CD4-positive, alpha-beta memory T cell (primary cell): ENCODE measurements around the gene ZC3H13. TPM values are rescaled to one million over a fixed set of nuclear protein-coding genes. Genes with fewer than 3 reads are reported as not detected.
A peak's percentile ranks its signal among the peaks of the same experiment; 100 is the strongest.

Source experiments
- CTCF ChIA-PET: fragments of 350-600 bp; sonication (Branson Sonifier 250); formaldehyde crosslinking; loops from one replicate; lab custom pipeline; 2021; ENCODE audit warnings: inconsistent platforms; ENCODE audit not compliant: partially characterized antibody; lab: Charles Lee
- POLR2A ChIA-PET: fragments of 350-600 bp; sonication (Branson Sonifier 250); formaldehyde crosslinking; loops from one replicate; lab custom pipeline; 2021; ENCODE audit not compliant: partially characterized antibody; lab: Charles Lee
- DNase-seq, 5 donors: peaks; one replicate each; pipeline versions ENCODE4 v3.0.0 to v3.0.0-alpha.2; 2020 to 2022; ENCODE audit warnings: mixed read lengths in 1 of 5
- H3K27ac ChIP-seq: one replicate; pipeline ENCODE4 v1.7.0; 2013; ENCODE audit warnings: low read depth, low read length
- H3K27me3 ChIP-seq: 2 replicates; pipeline ENCODE4 v1.7.0; 2013; ENCODE audit warnings: mild to moderate bottlenecking, low read length, moderate library complexity; ENCODE audit not compliant: insufficient read depth
- H3K36me3 ChIP-seq: 2 replicates; pipeline ENCODE4 v1.7.0; 2013; ENCODE audit warnings: mild to moderate bottlenecking, low read length, moderate library complexity; ENCODE audit not compliant: insufficient read depth
- H3K4me1 ChIP-seq: 2 replicates; pipeline ENCODE4 v1.7.0; 2013; ENCODE audit warnings: mild to moderate bottlenecking, low read length, moderate library complexity; ENCODE audit not compliant: insufficient read depth
- H3K4me3 ChIP-seq, 2 donors: one replicate each; pipeline ENCODE4 v1.7.0; 2013; ENCODE audit warnings: low read length in 2 of 2, mild to moderate bottlenecking in 1 of 2
- H3K9me3 ChIP-seq, 2 donors: one replicate each; pipeline ENCODE4 v1.7.0; 2013; ENCODE audit warnings: low read length in 2 of 2, control low read depth in 1 of 2; ENCODE audit not compliant: control insufficient read depth in 1 of 2
- H3K27ac Mint-ChIP-seq, 7 donors: one replicate each; pipeline ENCODE4 v1.8.0; 2020 to 2021; ENCODE audit warnings: mixed read lengths in 7 of 7, mild to moderate bottlenecking in 6 of 7, inconsistent platforms in 3 of 7, moderate library complexity in 3 of 7
- H3K27me3 Mint-ChIP-seq, 2 donors: one replicate each; pipeline ENCODE4 v1.8.0; 2020 to 2021; ENCODE audit warnings: mixed read lengths in 2 of 2
- H3K36me3 Mint-ChIP-seq, 2 donors: one replicate each; pipeline ENCODE4 v1.8.0; 2020 to 2021; ENCODE audit warnings: mixed read lengths in 2 of 2, inconsistent platforms in 1 of 2, mild to moderate bottlenecking in 1 of 2
- H3K4me1 Mint-ChIP-seq, 4 donors: one replicate each; pipeline ENCODE4 v1.8.0; 2020 to 2021; ENCODE audit warnings: mixed read lengths in 4 of 4, mild to moderate bottlenecking in 1 of 4
- H3K4me3 Mint-ChIP-seq, 8 donors: one replicate each; pipeline ENCODE4 v1.8.0; 2020 to 2021; ENCODE audit warnings: mixed read lengths in 8 of 8, mild to moderate bottlenecking in 7 of 8, moderate library complexity in 6 of 8, inconsistent platforms in 3 of 8
- H3K9me3 Mint-ChIP-seq, 8 donors: one replicate each; pipeline ENCODE4 v1.8.0; 2020 to 2021; ENCODE audit warnings: mixed read lengths in 8 of 8, mild to moderate bottlenecking in 5 of 8, inconsistent platforms in 3 of 8, moderate library complexity in 1 of 8
- intact Hi-C: fragments of 100-400 bp; cut with micrococcal nuclease; formaldehyde crosslinking; loops from one replicate; pipeline ENCODE4 v1.15.1; 2023
- polyA plus RNA-seq, 2 donors: library from polyadenylated mRNA; unstranded; fragments of 300-500 nt; fragmentation: Illumina TruSeq; gene quantifications; one replicate each; pipeline ENCODE4 v1.2.3, GENCODE V29; 2021
- total RNA-seq, 2 experiments: library from RNA; stranded (reverse); gene quantifications; one replicate each; pipeline ENCODE4 v1.2.3, GENCODE V29; 2021

Gene ZC3H13
- total and polyA plus RNA-seq, 4 experiments from 2014 or later = 10.8 to 65.5 (median 58.6) TPM

DNA sequence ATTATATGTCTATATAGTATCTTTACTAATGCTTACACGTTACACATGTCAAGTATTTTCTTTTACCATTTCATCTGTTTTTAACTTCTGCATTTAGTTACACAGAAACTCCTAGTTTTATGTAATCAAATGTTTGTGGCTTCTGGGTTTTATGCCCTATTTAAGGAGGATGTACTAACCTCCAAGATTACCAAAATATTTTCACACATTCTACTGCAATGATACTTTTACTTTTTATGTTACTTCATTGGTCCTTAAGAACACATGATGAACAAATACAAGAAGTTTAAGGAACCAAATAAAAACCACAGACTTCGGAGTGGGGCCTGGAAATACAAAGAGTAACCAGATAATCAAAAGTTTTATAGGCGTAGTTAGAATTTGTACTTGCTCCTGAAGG, 37.2 kb downstream of the ZC3H13 start:
- Histone ChIP-seq H3K27ac (no peak overlapping the region), H3K4me3 (no peak overlapping the region), H3K9me3 (no peaks in the 10 kb centered on the region), H3K36me3 (peaks cover 35% of the 10 kb centered on the region), H3K4me1 (no peaks in the 10 kb centered on the region), H3K27me3 (no peaks in the 10 kb centered on the region)
- H3K9me3 Mint-ChIP-seq = no peaks in the 10 kb centered on the region
- ChIA-PET POLR2A (no interaction called here), CTCF (no interaction called here)
- intact Hi-C loops = no loop called here
- peak overlapping the region in 2 of 7 donors; percentile 2 to 46 for H3K27ac Mint-ChIP-seq
- DNase-seq = no peak
- H3K4me1 Mint-ChIP-seq = peaks cover 0 to 9% (median 3%) of the 10 kb centered on the region in 4 donors
- peaks cover 35 to 61% of the 10 kb centered on the region in 2 donors for H3K36me3 Mint-ChIP-seq
- no peak overlapping the region for H3K4me3 Mint-ChIP-seq
- H3K27me3 Mint-ChIP-seq = no peaks in the 10 kb centered on the region

DNA sequence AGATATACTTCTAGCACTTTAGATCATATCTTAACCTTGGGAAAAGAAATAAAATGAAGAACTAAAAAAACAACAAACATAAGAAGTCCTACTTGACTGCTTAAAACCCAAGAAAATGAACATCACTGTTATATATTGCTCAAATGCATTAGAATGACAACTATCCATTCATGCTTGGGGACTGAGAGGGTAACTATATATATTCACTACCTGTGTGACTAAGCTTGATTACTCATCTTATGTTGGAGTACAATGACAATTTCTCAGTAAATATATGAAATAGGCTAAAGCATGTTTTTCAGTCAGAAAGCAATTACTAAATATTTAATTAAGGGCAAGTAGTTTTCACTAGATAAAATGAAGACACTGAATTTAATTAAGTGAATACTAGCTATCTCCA, 40.1 kb downstream of the ZC3H13 start:
- no peak overlapping the region for H3K4me3 ChIP-seq
- H3K27me3 Mint-ChIP-seq = no peaks in the 10 kb centered on the region
- no peaks in the 10 kb centered on the region for H3K27me3 ChIP-seq
- H3K27ac ChIP-seq = no peak overlapping the region
- no peaks in the 10 kb centered on the region for H3K9me3 Mint-ChIP-seq
- no peak for DNase-seq
- ChIA-PET CTCF (interaction anchor here (1.2 kb wide), 1 partner anchor 114 kb away, joined by 3 read pairs; no protein-coding TSS in a partner anchor), POLR2A (no interaction called here)
- H3K36me3 ChIP-seq = peaks cover 37% of the 10 kb centered on the region
- H3K4me1 Mint-ChIP-seq = peaks cover 0 to 7% (median 1%) of the 10 kb centered on the region in 4 donors
- H3K27ac Mint-ChIP-seq = no peak overlapping the region
- peaks cover 46 to 66% of the 10 kb centered on the region in 2 donors for H3K36me3 Mint-ChIP-seq
- intact Hi-C loops = no loop called here
- no peaks in the 10 kb centered on the region for H3K9me3 ChIP-seq
- no peaks in the 10 kb centered on the region for H3K4me1 ChIP-seq
- no peak overlapping the region for H3K4me3 Mint-ChIP-seq

DNA sequence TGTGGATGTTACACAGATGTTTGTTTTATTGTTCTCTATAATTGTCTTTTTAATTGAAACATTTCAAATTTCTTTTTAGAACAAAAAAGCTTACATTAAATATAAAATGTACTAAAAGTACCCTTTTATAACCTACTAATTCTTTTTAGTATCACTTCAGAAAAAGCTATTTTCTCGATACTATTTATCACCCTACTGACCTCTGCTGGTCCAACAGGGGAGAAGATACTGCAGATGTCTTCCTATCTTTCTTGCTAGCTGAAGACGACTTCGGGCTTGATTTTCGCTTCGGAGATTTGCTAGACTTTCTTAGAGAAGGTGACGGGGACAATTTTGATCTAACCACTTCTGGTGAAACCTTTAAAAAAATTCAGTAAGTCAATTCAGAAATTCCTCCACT, 42.4 kb downstream of the ZC3H13 start:
- POLR2A ChIA-PET = no interaction called here
- intact Hi-C loops = no loop called here
- H3K4me1 ChIP-seq = no peaks in the 10 kb centered on the region
- peaks cover 48 to 60% of the 10 kb centered on the region in 2 donors for H3K36me3 Mint-ChIP-seq
- no peak overlapping the region for H3K27ac ChIP-seq
- H3K27me3 Mint-ChIP-seq = no peaks in the 10 kb centered on the region
- H3K4me1 Mint-ChIP-seq = peaks cover 0 to 3% (median 1%) of the 10 kb centered on the region in 4 donors
- peaks cover 29% of the 10 kb centered on the region for H3K36me3 ChIP-seq
- H3K27ac Mint-ChIP-seq = peak overlapping the region in 1 of 7 donors; percentile 60
- CTCF ChIA-PET = interaction anchor here (1.0 kb wide), 1 partner anchor 9 kb away, joined by 3 read pairs; no protein-coding TSS in a partner anchor
- H3K4me3 ChIP-seq = no peak overlapping the region
- no peaks in the 10 kb centered on the region for H3K27me3 ChIP-seq
- no peaks in the 10 kb centered on the region for H3K9me3 ChIP-seq
- no peak overlapping the region for H3K4me3 Mint-ChIP-seq
- DNase-seq = no peak
- no peaks in the 10 kb centered on the region for H3K9me3 Mint-ChIP-seq

DNA sequence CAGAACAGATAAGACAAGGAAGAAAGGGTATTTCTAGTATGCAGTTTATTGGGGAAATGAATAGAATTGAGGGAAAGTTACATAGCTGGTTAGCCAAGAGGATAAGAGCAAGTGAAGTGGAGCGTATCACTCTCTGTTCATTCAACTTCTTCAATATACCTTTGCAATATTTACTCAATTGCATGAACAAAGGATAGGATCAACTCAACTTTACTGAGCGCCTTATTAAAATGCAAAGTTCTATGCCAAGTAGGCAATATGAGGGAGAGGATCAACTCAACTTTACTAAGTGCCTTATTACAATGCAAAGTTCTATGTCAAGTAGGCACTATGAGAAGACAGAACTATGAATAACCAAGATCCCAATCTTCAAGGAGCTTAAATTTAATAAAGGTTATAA, 43.9 kb downstream of the ZC3H13 start:
- H3K4me3 Mint-ChIP-seq = no peak overlapping the region
- Histone ChIP-seq H3K4me1 (no peaks in the 10 kb centered on the region), H3K27ac (no peak overlapping the region), H3K36me3 (peaks cover 24% of the 10 kb centered on the region), H3K4me3 (no peak overlapping the region), H3K27me3 (no peaks in the 10 kb centered on the region), H3K9me3 (no peaks in the 10 kb centered on the region)
- peaks cover 53 to 62% of the 10 kb centered on the region in 2 donors for H3K36me3 Mint-ChIP-seq
- H3K27ac Mint-ChIP-seq = no peak overlapping the region
- no peaks in the 10 kb centered on the region for H3K27me3 Mint-ChIP-seq
- ChIA-PET POLR2A (no interaction called here), CTCF (no interaction called here)
- intact Hi-C loops = no loop called here
- H3K9me3 Mint-ChIP-seq = no peaks in the 10 kb centered on the region
- DNase-seq = no peak
- no peaks in the 10 kb centered on the region for H3K4me1 Mint-ChIP-seq

DNA sequence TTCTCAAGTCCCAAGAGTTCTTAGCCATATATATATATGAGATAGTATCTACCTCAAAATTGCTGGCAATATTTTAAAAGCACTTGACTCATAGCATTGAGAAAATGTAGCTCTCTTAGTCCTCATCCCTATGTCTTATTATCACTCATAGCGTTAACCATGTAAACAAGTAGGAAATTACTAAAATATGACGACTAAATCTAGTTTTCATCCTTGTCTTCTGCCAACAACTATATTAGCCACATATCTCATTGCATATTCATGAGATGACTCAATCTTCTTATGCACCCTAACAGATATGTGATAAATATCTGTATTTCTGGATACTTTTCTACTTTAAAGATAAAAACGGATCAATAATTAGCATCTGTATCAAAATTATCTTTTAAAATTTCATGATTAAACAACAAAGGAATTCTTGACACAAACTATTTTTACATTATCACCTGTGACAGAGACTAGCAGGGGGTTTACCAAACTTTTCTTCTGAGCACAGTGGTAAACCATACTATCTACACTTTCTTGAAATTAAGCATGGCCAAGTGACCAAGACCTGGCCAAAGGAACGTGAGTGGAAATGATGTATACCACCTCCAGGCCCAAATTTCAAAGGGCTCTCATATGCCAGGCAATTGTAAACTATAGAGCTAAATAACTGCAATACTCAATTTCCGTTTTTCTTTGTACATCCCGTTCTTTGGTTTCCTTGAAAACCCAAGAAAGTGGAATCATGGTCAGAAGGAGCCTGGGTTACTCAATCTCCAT, 45.7 kb downstream of the ZC3H13 start:
- Histone ChIP-seq H3K4me3 (no peak overlapping the region), H3K27me3 (no peaks in the 10 kb centered on the region), H3K36me3 (peaks cover 40% of the 10 kb centered on the region), H3K4me1 (no peaks in the 10 kb centered on the region), H3K27ac (no peak overlapping the region), H3K9me3 (no peaks in the 10 kb centered on the region)
- H3K4me3 Mint-ChIP-seq = no peak overlapping the region
- CTCF ChIA-PET = no interaction called here
- no peaks in the 10 kb centered on the region for H3K9me3 Mint-ChIP-seq
- no peak for DNase-seq
- H3K4me1 Mint-ChIP-seq = peaks cover 0 to 4% (median under 1%) of the 10 kb centered on the region in 4 donors
- POLR2A ChIA-PET = no interaction called here
- no peaks in the 10 kb centered on the region for H3K27me3 Mint-ChIP-seq
- peaks cover 60 to 65% of the 10 kb centered on the region in 2 donors for H3K36me3 Mint-ChIP-seq
- intact Hi-C loops = no loop called here
- H3K27ac Mint-ChIP-seq = peak overlapping the region in 1 of 7 donors; percentile 37

DNA sequence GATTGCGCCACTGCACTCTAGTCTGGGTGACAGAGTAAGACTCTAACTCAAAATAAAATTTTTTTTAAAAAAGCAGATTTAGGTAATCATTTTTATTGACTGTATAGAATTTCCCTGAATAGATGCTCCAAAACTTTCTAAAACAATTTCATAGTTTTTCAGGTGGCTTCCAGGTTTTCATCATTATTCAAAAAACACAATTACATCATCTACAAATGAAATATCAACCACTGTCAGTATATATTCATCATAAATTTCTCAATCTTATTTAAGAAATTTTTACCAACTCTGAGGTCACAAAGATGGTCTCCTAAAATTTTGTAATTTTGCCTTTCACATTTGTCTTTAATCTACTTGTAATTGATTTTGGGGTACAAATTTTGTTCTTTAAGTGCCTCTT, 48.1 kb downstream of the ZC3H13 start:
- H3K9me3 Mint-ChIP-seq = no peaks in the 10 kb centered on the region
- no peaks in the 10 kb centered on the region for H3K27me3 ChIP-seq
- peaks cover 48% of the 10 kb centered on the region for H3K36me3 ChIP-seq
- no peak overlapping the region for H3K27ac Mint-ChIP-seq
- ChIA-PET CTCF (no interaction called here), POLR2A (no interaction called here)
- peaks cover 0 to 4% (median 2%) of the 10 kb centered on the region in 4 donors for H3K4me1 Mint-ChIP-seq
- no peak for DNase-seq
- H3K27ac ChIP-seq = no peak overlapping the region
- no peak overlapping the region for H3K4me3 ChIP-seq
- no peaks in the 10 kb centered on the region for H3K4me1 ChIP-seq
- no peaks in the 10 kb centered on the region for H3K27me3 Mint-ChIP-seq
- H3K36me3 Mint-ChIP-seq = peaks cover 72 to 75% of the 10 kb centered on the region in 2 donors
- no peak overlapping the region for H3K4me3 Mint-ChIP-seq
- intact Hi-C loops = no loop called here
- H3K9me3 ChIP-seq = no peaks in the 10 kb centered on the region

DNA sequence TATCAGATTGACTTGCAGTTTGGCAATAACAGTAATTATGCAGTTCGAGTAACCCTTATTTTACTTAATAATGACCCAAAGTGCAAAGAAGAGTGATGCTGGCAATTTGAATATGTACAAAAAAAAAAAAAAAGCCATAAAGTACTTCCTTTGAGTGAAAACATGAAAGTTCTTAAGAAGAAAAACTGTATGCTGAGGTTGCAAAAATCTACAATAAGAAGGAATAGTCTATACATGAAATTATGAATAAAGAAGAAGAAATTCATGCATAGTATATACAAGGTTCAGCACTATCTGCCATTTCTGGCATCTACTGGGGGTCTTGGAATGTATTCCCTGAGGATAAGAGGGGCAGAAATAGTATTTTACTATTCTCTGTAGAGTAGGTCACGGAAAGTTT, 55.9 kb downstream of the ZC3H13 start:
- H3K4me3 ChIP-seq = no peak overlapping the region
- Mint-ChIP-seq H3K9me3 (no peaks in the 10 kb centered on the region), H3K4me3 (no peak overlapping the region), H3K4me1 (peaks cover 0 to 14% (median 7%) of the 10 kb centered on the region in 4 donors), H3K36me3 (peaks cover 44 to 59% of the 10 kb centered on the region in 2 donors), H3K27me3 (no peaks in the 10 kb centered on the region), H3K27ac (peak overlapping the region in 1 of 7 donors; percentile 32)
- intact Hi-C loops = no loop called here
- CTCF ChIA-PET = no interaction called here
- DNase-seq = no peak
- H3K27ac ChIP-seq = no peak overlapping the region
- H3K4me1 ChIP-seq = no peaks in the 10 kb centered on the region
- H3K9me3 ChIP-seq = no peaks in the 10 kb centered on the region
- no peaks in the 10 kb centered on the region for H3K27me3 ChIP-seq
- H3K36me3 ChIP-seq = peaks cover 21% of the 10 kb centered on the region
- POLR2A ChIA-PET = no interaction called here
